ENCODE results near the gene TP63. TPM values are rescaled to one million over a fixed set of nuclear protein-coding genes. Genes with fewer than 3 reads are reported as not detected.

TP63 gene
- total RNA-seq, 1 experiment from 2014 or later: not detected

DNA sequence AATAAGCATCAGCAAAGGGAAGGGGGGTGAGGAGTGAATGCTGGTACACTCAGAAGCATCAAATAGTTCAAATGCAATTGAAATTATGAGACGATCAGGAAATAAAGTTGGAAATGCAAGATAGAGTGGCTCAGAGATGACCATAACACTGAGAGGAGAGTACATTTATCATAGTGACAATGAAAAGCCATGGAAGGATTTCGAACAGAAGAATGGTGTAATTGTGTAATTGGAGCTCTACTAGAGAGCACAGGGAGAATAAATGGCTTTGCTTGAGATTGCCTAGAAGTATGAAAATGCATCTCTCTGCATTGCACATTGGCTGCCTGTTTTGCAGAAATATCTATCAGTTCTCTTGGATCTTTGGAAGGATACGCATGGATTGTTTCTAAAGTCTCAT, 163.3 kb downstream of the TP63 start:
- Histone ChIP-seq H3K23me2 (ENCODE audit: insufficient read length, low read depth, low read length, poor library complexity, severe bottlenecking) (no peaks in the 10 kb centered on the region), H3K14ac (ENCODE audit: insufficient read depth, low read length) (no peak overlapping the region), H3K79me2 (ENCODE audit: insufficient read depth, low read length) (no peaks in the 10 kb centered on the region), H2AFZ (ENCODE audit: low read length) (no peak overlapping the region), H4K91ac (ENCODE audit: insufficient read length, low read depth, low read length) (no peak overlapping the region), H3K9ac (ENCODE audit: extremely low read depth, insufficient read length, low read length) (no peak overlapping the region), H2BK120ac (ENCODE audit: low read depth, low read length, poor library complexity, severe bottlenecking) (no peak overlapping the region), H3K23ac (ENCODE audit: insufficient read length, low read depth, low read length) (no peak overlapping the region), H4K8ac (replicated peaks; ENCODE audit: insufficient read length, low read depth, low read length) (no peak overlapping the region), H3T11ph (ENCODE audit: low read length) (no peak overlapping the region), H3K4me1 (ENCODE audit: insufficient read depth, low read length) (peaks cover 3% of the 10 kb centered on the region; the same call in 1 of the 2 replicates), H2AK5ac (ENCODE audit: insufficient read length, low read length) (no peak overlapping the region), H3K27ac (ENCODE audit: insufficient read length, low read depth, low read length) (no peak overlapping the region), H2BK12ac (ENCODE audit: insufficient read length, low read depth, low read length) (no peak overlapping the region), H4K20me1 (ENCODE audit: control insufficient read depth, insufficient read depth, insufficient read length) (no peaks in the 10 kb centered on the region), H3K27me3 (ENCODE audit: insufficient read depth, low read length) (peaks cover 2% of the 10 kb centered on the region; the same call in 1 of the 2 replicates), H3K56ac (ENCODE audit: insufficient read length, low read depth, low read length) (no peak overlapping the region), H2BK5ac (ENCODE audit: insufficient read length, low read length) (no peak overlapping the region), H3K9me3 (ENCODE audit: control insufficient read depth, low read depth, low read length) (no peaks in the 10 kb centered on the region), H3K4ac (ENCODE audit: low read depth, low read length) (no peak overlapping the region), H2BK20ac (ENCODE audit: low read depth, low read length, poor library complexity, severe bottlenecking) (no peak overlapping the region), H3K4me2 (ENCODE audit: insufficient read depth, insufficient read length, low read length) (no peak overlapping the region), H2BK15ac (ENCODE audit: low read depth, low read length) (no peak overlapping the region), H4K5ac (ENCODE audit: insufficient read length, low read depth, low read length) (no peak overlapping the region), H3K79me1 (ENCODE audit: insufficient read depth, low read depth, low read length, poor library complexity, severe bottlenecking) (no peaks in the 10 kb centered on the region), H3K18ac (ENCODE audit: insufficient read length, low read depth, low read length) (no peak overlapping the region)
- Mint-ChIP-seq H3K27ac (no peak overlapping the region), H3K4me3 (no peak overlapping the region), H3K4me1 (peaks cover 10 to 23% of the 10 kb centered on the region in 2 experiments; a peak in 3 of 4 replicates), H3K27me3 (ENCODE audit: low read depth) (peaks cover 55% of the 10 kb centered on the region), H3K9me3 (no peaks in the 10 kb centered on the region), H3K36me3 (ENCODE audit: insufficient read depth in 1 of 3, low read depth in 3 of 3) (no peaks in the 10 kb centered on the region)
- TF ChIP-seq, protein P1, sequence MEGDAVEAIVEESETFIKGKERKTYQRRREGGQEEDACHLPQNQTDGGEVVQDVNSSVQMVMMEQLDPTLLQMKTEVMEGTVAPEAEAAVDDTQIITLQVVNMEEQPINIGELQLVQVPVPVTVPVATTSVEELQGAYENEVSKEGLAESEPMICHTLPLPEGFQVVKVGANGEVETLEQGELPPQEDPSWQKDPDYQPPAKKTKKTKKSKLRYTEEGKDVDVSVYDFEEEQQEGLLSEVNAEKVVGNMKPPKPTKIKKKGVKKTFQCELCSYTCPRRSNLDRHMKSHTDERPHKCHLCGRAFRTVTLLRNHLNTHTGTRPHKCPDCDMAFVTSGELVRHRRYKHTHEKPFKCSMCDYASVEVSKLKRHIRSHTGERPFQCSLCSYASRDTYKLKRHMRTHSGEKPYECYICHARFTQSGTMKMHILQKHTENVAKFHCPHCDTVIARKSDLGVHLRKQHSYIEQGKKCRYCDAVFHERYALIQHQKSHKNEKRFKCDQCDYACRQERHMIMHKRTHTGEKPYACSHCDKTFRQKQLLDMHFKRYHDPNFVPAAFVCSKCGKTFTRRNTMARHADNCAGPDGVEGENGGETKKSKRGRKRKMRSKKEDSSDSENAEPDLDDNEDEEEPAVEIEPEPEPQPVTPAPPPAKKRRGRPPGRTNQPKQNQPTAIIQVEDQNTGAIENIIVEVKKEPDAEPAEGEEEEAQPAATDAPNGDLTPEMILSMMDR (conservative IDR thresholded peaks at IDR 0.05): no peak
- no peak for DNase-seq
- no CpG with 5 or more reads among the region's 3 CpGs for WGBS (ENCODE audit: extremely low coverage, insufficient read length, low lambda C conversion rate)

All from H9 (cell line).